Measurements from ENCODE around the gene SLC39A13.

Gene SLC39A13

DNA sequence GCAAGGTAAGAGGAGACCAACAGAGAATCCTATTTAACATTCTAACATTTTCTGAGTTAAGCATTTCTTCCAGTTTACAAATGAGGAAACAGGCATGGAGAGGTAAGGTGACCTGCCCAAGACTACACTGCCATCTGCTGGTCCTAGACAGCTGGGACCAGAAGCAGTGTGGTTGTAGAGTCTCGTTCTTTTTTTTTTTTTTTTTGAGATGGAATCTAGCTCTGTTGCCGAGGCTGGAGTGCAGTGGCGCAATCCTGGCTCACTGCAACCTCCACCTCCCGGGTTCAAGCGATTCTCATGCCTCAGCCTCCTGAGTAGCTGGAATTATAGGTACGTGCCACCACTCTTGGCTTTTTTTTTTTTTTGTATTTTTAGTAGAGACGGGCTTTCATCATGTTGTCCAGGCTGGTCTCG, 45.9 kb downstream of the SLC39A13 start:
- DNase-seq (ENCODE audit: low spot score): peak; percentile 80

DNA sequence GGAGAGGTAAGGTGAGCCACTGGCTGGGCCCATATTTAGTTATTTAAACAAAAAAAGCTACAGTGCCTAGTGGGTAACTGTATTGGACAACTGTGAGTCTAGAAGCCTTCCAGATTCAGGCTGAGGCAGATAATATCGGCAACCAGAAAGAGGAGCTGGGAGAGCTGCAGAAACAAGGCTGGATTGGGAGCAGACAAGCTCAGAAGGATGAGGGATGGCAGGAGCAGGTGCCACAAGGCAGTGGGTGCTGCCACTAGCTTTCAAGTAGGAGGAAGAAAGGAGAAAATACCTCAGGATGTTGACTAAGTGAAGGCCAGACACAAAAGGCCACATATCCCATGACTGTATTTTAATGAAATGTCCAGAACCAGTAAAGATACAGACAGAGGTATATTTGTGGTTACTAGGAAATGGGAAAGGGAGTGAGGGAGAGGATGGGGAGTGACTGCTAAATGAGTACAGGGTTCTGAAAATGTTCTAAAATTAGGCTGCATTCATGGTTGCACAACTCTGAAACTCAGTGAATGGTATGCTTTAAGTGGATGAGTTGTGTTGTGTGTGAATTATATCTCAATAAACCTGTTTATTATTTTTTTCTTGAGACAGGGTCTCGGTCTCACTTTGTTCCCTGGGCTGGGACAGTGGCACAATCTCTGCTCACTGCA, 52.3 kb downstream of the SLC39A13 start:
- DNase-seq (ENCODE audit: low spot score): no peak

DNA sequence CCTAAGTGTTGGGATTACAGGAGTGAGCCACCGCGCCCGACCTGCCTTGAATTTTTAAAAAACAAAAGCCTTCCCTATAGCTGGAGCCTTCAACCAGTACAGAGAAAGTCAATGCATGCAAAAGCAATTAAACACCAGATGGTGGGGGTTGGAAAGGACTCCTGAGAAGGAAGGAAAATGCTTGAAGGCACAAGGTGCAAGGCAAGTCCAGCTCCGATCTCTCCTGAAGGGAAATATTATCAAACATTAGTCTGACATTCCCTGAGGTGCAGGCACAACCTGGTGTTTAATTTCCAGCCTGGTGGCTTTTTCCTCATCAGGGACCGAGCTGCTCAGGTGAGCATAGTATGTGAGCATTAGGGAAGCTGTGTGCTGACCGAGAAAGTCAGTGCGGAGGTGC, 53.5 kb downstream of the SLC39A13 start:
- no peak for DNase-seq (ENCODE audit: low spot score)

DNA sequence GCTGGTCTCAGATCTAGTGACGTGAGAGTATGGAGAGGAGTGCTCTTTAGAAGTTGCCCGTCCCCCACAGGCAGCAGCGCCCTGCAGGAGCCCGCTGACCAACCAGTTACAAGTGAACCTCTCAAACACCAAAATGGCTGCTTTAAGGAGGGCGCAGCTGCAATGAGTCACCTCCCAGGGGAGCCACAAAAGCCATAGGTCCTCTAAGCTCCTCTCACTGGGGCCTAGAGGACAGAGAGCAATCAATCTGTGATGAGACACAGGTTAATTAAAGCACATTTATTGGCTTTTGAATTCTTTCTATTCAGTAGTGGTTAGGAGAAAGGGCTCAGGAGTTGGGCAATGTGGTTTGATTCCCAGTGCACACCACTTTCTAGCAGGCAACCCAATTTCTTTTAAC, 56.1 kb downstream of the SLC39A13 start:
- DNase-seq (ENCODE audit: low spot score): peak; percentile 87

Data from SW480 (cell line).